ENCODE results near the gene SMURF1. TPM values are rescaled to one million over a fixed set of nuclear protein-coding genes. Genes with fewer than 3 reads are reported as not detected.

Gene SMURF1
- total RNA-seq, 4 donors from 2014 or later, result 16.4 to 36.2 (median 24.6) TPM

DNA sequence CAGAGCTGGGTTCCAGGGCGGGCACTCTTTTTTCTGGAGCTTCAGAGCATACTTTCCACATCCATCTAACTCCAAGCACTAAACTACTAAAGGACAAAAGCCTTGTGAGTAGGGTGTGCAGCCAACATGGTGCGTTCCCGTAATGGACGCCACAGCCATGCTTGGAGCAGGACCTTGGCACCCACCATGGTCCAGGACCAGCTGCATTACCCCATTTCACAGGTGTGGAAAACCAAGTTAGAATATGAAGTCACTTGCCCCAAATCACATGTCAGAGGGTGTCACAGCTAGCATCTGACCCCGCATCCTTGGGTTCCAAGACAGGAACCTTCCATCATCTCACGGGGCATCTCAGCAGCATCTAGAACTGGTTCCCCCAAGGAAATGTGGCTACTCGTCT, 112.4 kb downstream of the SMURF1 start:
- Histone ChIP-seq H3K9me3 (no peaks in the 10 kb centered on the region), H3K27ac (peak overlapping the region in 3 of 4 donors; percentile 51 to 78 (median 68)), H3K27me3 (no peaks in the 10 kb centered on the region), H3K36me3 (peaks cover 42 to 100% (median 63%) of the 10 kb centered on the region in 3 donors), H3K4me3 (no peak overlapping the region), H3K4me1 (peaks cover 3 to 20% (median 5%) of the 10 kb centered on the region in 3 donors)
- intact Hi-C loops (cut with DNase I), result no loop called here
- TF ChIP-seq, protein P1, sequence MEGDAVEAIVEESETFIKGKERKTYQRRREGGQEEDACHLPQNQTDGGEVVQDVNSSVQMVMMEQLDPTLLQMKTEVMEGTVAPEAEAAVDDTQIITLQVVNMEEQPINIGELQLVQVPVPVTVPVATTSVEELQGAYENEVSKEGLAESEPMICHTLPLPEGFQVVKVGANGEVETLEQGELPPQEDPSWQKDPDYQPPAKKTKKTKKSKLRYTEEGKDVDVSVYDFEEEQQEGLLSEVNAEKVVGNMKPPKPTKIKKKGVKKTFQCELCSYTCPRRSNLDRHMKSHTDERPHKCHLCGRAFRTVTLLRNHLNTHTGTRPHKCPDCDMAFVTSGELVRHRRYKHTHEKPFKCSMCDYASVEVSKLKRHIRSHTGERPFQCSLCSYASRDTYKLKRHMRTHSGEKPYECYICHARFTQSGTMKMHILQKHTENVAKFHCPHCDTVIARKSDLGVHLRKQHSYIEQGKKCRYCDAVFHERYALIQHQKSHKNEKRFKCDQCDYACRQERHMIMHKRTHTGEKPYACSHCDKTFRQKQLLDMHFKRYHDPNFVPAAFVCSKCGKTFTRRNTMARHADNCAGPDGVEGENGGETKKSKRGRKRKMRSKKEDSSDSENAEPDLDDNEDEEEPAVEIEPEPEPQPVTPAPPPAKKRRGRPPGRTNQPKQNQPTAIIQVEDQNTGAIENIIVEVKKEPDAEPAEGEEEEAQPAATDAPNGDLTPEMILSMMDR (IDR thresholded peaks at IDR 0.05), result no peak
- no peak for TF ChIP-seq POLR2A (IDR thresholded peaks at IDR 0.05)
- 82 to 84% methylated on average over 4 to 7 of the region's 7 CpGs for WGBS, 2 donors
- DNase-seq, result no peak

DNA sequence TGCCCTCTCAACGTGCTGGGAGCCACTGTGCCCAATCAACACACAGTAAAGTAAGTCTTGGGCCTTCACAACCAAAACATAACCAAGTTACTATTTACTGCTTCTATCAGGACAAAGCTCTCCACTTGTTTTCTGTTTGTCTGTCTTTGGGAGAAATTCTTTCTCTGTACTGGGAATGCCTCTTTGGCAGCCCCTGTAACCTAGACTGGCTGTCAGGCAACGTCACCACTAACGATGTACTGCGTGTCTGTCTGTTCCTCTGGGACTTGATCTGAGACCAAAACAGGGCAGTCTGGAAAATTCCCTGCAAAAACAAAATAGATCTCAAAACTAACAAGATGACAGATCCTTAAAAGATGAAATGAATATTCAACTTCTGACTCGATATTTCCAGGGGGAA, 113.0 kb downstream of the SMURF1 start:
- DNase-seq, result no peak
- TF ChIP-seq, protein P1 (IDR thresholded peaks at IDR 0.05), result no peak
- no peak for TF ChIP-seq POLR2A (IDR thresholded peaks at IDR 0.05)
- H3K36me3 ChIP-seq, result peaks cover 42 to 94% (median 62%) of the 10 kb centered on the region in 3 donors
- no peak overlapping the region for H3K4me3 ChIP-seq
- H3K9me3 ChIP-seq, result no peaks in the 10 kb centered on the region
- WGBS, 2 donors, result 64 to 74% methylated on average over 5 of the region's 5 CpGs
- peak overlapping the region; percentile 26 to 85 (median 72) for H3K27ac ChIP-seq
- intact Hi-C loops (cut with DNase I), result no loop called here
- H3K27me3 ChIP-seq, result no peaks in the 10 kb centered on the region
- H3K4me1 ChIP-seq, result peaks cover 3 to 20% (median 5%) of the 10 kb centered on the region in 3 donors

DNA sequence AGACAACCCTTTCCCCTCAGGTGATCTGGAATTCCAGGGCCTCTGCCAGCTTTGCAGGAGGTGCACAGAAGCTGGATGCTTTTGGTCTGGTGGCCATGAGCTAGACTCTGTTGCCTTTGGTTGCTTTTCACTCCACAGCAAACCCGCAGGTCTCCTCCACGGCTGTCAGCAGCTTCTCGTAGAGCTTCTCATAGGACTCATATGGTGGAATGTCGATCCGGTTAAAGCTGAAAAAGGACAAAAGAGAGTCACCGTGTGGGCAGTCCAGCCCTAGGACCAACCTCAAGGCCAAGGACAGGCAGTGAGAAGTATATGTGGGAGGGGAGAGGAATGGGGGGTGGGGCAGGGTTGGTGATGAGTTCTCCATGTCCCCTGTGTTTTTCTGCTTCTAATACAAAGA, 113.5 kb downstream of the SMURF1 start:
- Histone ChIP-seq H3K36me3 (peaks cover 42 to 89% (median 59%) of the 10 kb centered on the region in 3 donors), H3K27ac (peak overlapping the region; percentile 26 to 85 (median 68)), H3K9me3 (no peaks in the 10 kb centered on the region), H3K4me3 (no peak overlapping the region), H3K4me1 (peaks cover 3 to 20% (median 5%) of the 10 kb centered on the region in 3 donors), H3K27me3 (no peaks in the 10 kb centered on the region)
- intact Hi-C loops (cut with DNase I), result no loop called here
- no peak for DNase-seq
- 73 to 94% methylated on average over 2 to 6 of the region's 6 CpGs for WGBS, 2 donors
- TF ChIP-seq, protein P1 (IDR thresholded peaks at IDR 0.05), result no peak
- TF ChIP-seq POLR2A (IDR thresholded peaks at IDR 0.05), result no peak

DNA sequence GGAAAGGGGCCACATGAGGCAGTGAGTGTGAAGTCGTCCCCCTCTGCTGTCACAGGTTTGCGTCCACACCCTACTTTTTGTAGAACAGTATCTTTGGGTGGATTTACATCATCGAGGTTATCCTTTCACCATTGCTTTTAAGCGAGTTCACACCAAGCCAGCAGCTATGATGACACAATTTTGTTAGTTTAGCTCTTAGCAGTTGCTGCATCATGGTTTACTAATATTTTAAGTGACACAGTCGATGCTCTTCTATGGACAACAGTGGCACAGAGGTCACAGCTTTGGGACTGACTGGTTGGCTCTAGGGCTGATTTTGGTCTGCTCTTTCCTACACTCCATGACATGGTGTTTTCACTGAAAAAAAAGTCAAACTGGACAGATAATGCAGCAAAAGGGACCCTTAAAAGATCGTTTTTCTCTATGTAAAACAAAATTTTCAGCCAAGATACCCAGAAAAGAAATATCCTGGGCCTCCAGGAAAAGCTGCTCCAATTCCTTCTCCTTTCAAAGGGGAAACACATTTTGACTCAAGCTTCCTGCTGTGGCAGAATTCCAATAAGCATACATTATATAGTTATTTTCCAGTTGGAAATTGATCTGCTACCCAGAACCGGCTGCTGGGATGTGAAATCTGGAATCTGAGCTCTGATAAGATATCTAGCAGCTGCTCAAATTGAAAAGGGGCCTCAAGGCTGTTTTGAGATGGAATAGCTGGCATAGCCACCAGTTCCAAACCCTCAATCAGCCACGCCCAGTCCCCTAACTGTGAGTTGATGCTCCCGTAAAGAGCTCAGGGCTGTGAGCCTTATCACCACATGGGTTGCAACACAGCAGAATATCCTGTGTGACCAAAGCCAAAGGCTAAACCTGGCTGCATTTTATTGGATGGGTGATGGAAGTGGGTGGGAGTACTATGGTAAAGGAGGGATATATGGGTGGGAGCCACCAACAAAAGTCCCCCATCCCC, 114.2 kb downstream of the SMURF1 start:
- Histone ChIP-seq H3K36me3 (peaks cover 42 to 82% (median 52%) of the 10 kb centered on the region in 3 donors), H3K9me3 (no peaks in the 10 kb centered on the region), H3K27me3 (no peaks in the 10 kb centered on the region), H3K4me1 (peaks cover 3 to 20% (median 5%) of the 10 kb centered on the region in 3 donors), H3K27ac (peak overlapping the region; percentile 26 to 85 (median 68)), H3K4me3 (no peak overlapping the region)
- intact Hi-C loops (cut with DNase I), result no loop called here
- TF ChIP-seq, protein P1 (IDR thresholded peaks at IDR 0.05), result no peak
- 77 to 79% methylated on average over 8 of the region's 9 CpGs for WGBS, 2 donors
- DNase-seq, result no peak

Measured in esophagus squamous epithelium (tissue), 5 donors.